Subcutaneous adipose tissue (tissue), 4 donors: ENCODE measurements around the gene PBOV1. TPM values are rescaled to one million over a fixed set of nuclear protein-coding genes. Genes with fewer than 3 reads are reported as not detected.

Experiments
- CTCF ChIP-seq: fragments of 450-650 bp; IDR thresholded peaks from one replicate; pipeline ENCODE4 v1.5.1; 2016; ENCODE audit warnings: low read depth, mild to moderate bottlenecking, control low read depth, antibody characterized with exemption, moderate library complexity
- total RNA-seq, 4 donors: library from RNA; depleted of rRNA; stranded (reverse); fragments of >200 nt; gene quantifications; one replicate each; pipeline ENCODE4 v1.1.0, GENCODE V29; 2016

PBOV1 gene
- total RNA-seq, 4 donors from 2014 or later, result not detected

- TF ChIP-seq CTCF, result no peak
Observed at GRCh38 chr6:138175596-138175995, 42.7 kb downstream of the PBOV1 start.

Other genes starting within 250 kb of the PBOV1 start
- 10 to 100 TPM; 21.5 to 80.2 (median 34.7) TPM for gene PERP, start 111.1 kb downstream of the PBOV1 start, total RNA-seq
- gene ARFGEF3, start 56.6 kb downstream of the PBOV1 start, total RNA-seq, result 1 to 10 TPM; 1.0 to 6.2 (median 2.3) TPM
- not detected for gene SMIM28, start 159.4 kb upstream of the PBOV1 start, total RNA-seq
- 100 to 1,000 TPM; 119 to 797 (median 222) TPM for gene HEBP2, start 185.7 kb upstream of the PBOV1 start, total RNA-seq